T1000 (cell line): ENCODE measurements around the gene FASTK.

Experiments used
- DNase-seq: peaks from one replicate; lab custom pipeline; 2025; ENCODE audit warnings: mixed read lengths; lab: John Stamatoyannopoulos, UW

FASTK gene

DNA sequence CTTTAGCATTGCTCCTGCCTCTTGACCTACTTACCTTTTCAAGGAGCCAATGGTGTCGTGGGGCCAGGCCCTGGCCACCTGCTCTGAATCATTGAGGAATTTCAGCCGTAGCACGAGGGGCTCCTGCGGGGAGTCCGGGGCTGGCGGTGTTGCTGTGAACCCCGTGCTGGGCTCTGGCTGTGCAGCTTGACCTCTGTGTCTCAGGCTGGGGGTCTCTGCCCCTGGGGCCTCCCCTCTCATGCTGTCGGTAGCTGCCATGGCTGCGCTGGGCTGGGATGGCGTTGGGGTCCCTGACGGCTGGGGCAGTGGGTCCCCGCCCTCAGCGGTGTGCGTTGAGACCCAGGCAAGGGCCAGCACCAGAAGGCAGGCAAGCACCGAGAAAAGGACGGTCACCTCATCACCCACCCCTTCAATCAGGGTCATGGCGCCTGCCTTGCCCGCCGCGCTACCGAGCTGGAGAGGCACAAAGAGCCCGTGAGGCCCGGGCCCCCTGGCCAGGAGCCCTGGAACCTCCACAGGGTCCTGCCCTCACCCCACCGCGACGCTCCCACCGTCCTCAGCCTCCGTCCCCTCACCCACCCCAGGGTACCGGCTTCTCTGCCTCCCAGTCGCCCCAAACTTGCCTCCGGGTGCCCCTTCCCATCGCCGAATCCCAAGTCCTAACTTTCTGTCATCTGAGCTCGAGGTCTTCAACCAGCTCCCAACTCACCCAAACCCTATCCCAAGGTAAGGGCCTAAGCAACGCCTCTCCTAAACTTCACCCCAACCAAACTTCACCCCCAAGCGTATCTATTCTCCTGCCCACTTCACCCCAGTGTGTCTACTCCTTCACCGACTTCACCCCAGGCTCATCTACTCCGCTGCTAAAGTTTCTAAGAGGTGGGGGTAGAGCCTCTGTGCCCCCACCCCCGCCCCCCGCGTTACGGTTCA, 1.8 kb upstream of the FASTK start:
- DNase-seq: no peak

DNA sequence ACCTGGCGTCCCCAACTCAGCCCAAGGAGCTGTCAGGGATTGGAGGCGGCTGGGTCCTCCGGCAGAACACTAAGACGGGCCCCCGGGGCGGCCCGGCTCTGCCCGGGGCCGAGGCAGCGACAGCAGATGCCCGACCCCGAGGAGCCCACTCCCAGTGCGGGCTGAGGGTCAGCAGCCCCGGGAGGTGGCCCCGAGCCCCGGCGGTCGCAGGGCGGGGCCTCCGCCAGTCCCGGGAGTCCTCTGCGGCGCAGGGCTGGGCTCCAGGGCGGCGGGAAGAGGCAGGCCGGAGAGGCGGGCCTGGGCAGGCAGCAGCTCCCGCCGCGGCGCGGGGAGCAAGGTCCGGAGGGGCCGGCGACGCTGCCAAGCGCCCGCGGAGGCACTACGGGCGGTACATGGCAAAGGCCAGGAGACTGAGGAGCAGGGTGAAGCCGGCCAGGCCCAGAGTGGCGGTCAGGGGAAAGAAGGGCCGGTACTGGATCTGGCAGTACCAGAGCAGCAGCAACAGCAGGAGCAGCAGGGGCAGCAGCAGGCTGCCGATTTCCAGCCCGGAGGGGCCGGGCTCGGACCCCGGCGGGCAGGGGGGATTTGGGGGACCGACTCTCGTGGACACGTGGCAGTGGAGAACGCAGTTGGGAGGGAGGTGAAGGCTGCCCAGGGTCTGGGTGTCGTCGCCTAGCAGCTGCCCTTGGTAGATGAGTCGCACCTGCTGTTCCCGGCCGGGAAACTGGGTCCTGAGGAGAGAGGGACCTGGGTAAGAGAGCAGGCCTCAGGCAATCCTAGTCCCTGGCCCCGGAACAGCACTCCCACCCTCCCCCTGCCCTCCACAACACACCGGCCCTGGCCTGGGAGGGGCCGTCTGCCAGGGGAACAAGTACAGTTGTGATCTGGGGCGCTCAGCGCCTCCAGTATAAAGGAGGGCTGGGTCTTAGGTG, 827 bp upstream of the FASTK start:
- no peak for DNase-seq

DNA sequence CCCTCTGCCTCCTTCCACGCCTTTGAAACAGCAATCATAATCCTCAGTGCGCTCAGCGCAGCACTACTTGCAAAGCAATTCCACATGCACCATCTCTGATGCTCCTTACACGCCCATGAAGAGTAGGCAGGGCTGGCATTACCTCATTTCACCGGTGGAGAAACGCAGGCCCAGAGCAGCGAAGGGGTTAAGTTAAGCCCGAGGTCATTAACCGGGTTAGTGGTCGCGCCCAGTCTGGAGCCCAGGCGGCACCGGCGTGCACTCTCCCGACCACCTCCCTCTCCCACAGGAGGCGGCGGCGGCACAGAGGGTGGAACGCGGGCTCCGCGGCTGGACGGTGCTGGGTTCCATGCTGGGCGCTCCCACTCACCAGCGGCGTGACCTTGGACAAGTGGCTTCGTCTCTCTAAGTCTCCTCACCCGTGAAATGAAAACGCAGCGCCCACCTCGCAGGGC, 515 bp downstream of the FASTK start:
- no peak for DNase-seq

DNA sequence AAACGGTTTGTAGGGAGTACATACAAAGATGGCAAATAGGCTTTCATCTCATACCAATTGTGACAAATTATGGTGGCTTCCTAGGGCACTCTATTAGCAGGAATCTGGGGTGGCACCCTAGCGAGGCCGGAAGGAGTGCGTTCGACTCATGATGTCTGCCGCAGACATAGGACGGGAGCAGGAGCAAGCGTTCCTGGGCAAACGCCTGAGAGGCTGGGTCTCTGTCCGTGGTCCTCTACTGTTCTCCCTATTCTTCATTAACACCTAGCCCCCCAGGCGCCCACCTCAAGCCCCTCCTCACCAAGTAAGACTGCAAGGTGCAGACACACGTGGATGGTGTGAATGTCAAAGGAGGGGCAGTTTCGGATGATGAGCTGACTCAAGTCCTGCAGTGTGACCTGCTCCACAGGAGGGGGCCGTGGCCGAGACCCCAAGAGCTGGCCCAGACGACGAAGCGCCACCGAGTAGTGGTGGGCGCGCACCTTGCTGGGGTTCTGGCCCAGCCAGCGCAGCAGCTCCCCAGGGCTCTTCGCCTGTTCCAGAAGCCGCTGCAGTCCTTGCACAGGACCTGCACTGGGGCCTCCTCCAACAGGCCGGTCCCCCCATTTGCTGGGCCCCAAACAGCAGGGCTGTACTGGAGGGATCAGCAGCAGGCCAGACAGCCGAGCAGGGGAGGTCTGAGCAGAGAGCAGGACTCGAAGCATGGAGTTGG, 1.3 kb downstream of the FASTK start:
- no peak for DNase-seq

DNA sequence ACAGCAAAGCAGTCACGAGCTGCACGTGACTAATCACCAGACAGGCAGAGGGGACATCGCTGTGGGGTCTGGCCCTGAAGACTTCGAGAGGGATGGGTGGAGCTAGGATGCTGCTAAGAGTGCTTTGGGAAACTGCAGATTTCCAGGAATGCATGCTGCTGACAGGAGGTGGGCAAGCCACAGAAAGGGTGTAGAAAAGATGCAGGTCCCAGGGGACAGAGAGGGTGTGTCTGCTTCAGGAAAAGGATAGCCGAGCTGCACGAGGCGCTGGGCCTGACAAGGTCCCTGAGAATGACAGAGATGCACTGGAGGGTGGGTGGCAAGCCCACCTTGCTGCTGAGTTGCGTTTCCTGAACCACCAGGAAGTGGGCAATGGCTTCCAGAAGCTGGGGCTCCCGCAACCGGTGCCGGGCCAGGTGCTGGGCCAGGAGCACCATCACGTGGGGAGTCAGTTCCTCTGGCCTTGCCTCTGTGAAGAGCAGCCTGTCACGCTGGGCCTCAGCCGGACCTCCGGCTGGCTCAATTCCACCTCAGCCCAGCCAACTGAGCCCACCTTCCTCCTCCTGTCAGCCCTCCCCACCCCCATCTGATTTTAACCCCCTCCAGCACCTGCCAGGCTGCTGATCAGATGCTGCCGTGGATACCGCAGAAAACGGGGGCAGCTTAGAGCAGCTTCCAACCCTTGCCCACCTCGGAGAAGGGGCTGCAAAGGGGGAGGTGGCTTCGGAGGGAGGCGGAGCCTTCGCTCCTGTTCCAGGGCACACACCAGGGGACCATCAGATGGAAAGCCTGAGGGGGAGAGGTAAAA, 2.2 kb downstream of the FASTK start:
- DNase-seq: no peak

DNA sequence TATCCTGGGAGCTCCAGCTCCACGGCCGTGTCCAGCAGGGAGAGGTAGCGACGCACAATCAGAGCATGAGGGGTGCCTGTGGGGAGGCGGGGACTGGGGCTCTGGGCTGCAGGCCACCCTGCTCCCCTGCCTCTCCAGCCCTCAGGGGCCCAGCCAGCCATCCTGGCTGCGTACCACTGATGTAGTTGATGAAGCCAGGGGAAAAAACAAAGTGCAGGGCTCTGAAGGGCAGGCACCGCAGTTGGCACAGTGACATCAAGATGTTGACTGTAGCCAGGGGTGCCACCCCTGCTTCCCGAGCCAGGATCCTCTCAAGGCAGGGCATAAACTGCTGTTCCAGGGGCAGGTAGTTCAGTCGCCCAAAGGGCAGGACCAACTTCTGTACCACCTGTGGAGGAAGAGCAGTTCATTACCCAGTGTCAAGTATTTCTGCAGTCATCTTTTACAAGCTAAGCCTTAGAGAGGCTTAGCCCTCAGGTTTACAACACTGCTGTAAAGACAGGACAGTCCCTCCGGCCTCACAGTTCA, 2.8 kb downstream of the FASTK start:
- no peak for DNase-seq

DNA sequence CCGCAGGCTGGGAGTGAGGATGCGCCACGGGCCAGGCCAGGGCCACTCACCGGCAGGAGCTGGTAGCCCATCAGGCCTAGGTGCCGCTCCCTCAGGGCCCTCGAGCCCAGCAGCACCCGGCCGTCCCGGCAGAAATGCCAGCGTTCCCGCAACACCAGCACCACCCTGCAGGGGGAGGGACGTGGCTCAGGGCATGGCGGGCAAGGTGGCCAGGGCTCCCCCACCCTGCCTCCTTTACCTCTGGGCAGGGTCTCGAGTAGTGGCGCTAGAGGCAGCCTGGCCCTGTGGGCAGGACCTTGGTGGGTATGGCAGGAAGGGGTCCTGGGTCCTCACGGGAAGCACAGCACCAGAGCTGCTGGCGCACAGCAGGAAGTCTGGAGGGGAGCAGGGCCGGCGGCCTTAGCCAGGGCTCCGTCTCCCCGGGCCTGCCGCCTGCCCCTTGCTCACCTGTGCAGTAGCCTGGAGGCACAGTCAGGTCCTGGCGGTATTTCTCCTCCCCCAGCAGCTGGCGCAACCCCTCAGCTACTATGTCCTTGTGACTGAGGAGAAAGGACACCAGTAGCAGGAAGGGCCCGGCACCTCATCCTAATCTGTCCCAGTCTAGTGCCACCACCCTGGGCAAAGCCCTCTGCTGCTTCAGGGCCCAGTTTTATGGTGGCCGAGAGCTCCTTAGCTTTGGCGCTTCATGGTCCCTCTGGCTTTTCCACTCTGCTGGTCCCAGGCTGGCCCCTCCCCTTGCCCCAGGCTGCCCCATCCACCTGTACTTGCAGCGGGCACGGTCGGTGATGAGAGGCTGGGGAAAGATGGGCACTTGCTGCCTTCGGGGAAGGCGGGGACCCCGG, 3.5 kb downstream of the FASTK start:
- DNase-seq: no peak

DNA sequence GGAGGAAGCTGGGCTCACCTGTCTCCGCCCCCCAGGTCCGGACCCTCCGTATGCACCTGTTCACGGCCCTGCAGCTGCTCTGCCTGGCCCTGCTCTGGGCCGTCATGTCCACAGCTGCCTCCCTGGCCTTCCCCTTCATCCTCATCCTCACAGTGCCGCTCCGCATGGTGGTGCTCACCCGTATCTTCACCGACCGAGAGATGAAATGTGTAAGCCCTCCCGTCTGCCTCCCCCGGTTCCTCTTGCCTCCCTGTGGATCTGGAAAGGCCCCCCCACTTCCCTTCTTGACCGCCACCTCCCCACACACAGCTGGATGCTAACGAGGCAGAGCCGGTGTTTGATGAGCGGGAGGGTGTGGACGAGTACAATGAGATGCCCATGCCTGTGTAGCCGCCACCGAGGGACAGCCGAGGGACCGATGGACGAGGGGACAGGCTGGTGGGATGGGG, 4.6 kb downstream of the FASTK start:
- DNase-seq: no peak

DNA sequence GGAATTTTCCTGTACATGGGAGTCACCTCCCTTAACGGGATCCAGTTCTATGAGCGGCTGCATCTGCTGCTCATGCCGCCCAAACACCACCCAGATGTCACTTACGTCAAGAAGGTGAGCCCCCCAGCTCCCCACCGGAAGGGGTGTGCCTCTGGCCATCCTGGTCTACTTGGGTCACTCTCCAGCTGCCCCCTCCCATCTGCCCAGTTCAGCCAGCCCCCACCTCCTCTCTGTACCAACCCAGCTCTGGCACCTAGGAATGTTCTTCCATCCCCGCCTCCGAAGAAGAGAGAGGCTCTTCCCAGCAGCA, 5.0 kb downstream of the FASTK start:
- no peak for DNase-seq

DNA sequence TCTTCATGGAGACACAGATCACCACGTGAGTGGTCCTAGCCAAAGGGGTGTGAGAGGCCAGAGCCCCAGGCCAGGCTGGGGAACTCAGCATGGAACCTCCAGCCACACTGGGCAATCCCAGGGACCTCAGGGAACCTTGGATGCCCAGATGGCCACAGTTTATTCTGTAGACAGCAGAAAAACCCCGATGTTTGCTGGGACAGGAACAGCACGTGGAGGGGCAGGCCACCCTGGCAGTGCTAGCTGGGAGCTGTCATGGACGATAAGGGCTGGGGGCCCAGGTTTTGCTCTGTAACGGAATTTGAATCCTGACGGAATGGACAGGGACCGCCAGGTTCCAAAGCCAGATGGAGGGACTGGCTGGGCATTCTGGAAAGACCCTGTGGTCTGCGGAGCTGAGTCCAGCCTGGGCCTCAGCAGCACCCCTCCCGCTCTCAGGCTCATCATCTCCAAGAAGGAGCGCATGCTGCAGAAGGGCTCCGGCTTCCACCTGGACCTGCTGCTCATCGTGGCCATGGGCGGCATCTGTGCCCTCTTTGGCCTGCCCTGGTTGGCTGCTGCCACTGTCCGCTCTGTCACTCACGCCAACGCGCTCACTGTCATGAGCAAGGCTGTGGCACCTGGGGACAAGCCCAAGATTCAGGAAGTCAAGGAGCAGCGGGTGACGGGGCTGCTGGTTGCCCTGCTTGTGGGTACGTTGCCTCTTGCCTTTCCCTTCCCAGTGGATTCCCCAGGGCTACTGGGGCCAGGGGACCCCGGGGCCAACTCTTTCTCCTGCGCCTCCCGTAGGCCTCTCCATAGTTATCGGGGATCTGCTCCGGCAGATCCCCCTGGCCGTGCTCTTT, 5.6 kb downstream of the FASTK start:
- no peak for DNase-seq

DNA sequence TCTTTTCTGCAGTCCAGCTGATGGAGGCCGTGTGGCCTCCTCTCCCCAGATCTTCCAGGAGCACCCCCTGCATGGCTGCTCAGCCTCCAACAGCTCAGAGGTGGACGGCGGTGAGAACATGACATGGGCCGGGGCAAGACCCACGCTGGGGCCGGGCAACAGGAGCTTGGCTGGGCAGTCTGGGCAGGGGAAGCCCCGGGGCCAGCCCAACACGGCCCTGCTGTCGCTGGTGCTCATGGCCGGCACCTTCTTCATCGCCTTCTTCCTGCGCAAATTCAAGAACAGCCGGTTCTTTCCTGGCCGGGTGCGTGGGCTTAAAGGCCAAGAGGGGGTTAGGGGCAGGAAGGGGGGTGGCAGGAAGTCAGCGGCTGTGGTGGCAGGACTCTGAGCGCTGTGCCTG, 6.6 kb downstream of the FASTK start:
- DNase-seq: no peak

DNA sequence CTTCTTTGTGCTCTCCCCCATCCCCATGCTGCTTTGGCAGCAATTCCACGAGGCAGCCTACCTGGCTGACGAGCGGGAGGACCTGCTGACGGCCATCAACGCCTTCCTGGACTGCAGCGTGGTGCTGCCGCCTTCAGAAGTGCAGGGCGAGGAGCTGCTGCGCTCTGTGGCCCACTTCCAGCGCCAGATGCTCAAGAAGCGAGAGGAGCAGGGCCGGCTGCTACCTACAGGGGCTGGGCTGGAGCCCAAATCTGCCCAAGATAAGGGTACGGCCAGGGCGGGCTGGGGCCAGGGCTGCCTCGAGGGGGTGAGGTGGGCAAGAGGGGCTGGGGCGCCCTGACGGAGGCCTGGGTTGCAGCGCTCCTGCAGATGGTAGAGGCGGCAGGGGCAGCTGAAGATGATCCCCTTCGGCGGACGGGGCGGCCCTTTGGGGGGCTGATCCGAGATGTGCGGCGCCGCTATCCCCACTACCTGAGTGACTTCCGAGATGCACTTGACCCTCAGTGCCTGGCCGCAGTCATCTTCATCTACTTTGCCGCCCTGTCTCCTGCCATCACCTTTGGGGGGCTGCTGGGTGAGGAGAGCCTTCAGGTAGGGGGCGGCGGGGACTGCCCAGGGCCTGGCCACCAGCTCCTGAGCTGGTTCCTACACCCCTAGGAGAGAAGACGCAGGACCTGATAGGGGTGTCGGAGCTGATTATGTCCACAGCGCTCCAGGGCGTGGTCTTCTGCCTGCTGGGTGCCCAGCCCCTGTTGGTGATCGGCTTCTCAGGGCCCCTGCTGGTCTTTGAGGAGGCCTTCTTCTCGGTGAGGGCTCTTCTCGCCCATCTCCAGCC, 9.4 kb downstream of the FASTK start:
- DNase-seq: no peak

DNA sequence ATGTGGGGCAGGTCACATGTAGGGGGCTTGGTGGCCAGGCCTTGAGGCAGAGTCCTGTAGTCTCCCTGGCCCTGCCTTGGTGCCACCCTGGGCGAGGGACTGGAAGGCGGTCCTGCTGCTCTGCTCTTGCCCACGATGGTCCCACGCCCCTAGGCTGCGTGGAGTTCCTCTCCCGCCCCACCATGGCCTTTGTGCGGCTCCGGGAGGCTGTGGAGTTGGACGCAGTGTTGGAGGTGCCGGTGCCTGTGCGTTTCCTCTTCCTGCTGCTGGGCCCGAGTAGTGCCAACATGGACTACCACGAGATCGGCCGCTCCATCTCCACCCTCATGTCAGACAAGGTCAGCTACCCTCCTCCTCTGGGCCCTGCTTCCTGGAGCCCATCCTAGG, 10.0 kb downstream of the FASTK start:
- no peak for DNase-seq

DNA sequence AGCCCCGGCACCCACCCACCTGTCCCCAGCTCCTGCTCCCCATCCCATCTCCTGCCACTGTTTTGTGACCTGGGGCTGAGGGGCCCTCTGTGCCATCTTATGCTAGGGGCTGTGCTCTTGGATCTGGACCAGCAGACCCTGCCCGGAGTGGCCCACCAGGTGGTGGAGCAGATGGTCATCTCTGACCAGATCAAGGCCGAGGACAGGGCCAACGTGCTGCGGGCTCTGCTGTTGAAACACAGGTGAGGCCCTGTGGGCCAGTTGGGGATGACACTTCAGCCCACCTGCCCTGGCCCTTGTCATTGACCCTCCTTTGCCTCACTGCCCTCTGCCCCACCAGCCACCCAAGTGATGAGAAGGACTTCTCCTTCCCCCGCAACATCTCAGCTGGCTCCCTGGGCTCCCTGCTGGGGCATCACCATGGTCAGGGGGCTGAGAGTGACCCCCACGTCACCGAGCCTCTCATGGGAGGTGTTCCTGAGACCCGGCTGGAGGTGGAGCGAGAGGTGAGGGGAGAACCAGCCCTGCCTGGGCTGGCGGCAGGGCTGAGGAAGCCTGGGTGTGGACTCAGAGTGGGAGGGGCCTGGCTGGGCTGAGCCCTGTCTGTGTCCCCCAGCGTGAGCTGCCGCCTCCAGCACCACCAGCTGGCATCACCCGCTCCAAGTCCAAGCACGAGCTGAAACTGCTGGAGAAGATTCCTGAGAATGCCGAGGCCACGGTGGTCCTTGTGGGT, 10.6 kb downstream of the FASTK start:
- no peak for DNase-seq

DNA sequence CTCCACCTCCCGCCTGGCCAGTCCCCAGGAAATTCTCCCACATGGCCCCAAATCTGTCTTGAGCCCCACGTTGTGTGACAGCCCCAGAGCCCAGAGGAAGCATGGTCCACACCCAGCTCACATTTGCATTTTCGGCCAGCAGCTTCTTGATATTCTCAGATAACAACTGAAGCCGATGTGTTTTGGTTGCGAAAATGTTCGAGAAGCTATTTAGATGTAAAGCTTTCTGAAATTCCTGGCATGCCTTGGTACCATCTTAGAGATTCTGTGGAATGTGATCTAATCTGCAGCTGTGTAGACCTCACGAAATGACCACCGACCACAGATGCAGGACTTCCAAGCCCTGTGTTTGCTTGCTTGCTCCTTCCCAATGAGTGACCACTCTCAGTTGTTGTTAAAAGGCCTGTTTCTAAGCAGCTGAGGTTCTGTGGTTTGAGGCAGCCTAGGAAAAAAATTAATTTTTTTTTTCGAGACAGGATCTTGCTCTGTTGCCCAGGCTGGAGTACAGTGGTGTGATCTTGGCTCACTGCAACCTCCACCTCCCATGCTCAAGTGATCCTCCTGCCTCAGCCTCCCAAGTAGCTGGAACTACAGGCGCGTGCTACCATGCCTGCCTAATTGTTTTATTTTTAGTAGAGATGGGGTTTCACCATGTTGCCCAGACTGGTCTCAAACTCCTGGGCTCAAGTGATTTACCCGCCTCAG, 12.4 kb downstream of the FASTK start:
- no peak for DNase-seq

DNA sequence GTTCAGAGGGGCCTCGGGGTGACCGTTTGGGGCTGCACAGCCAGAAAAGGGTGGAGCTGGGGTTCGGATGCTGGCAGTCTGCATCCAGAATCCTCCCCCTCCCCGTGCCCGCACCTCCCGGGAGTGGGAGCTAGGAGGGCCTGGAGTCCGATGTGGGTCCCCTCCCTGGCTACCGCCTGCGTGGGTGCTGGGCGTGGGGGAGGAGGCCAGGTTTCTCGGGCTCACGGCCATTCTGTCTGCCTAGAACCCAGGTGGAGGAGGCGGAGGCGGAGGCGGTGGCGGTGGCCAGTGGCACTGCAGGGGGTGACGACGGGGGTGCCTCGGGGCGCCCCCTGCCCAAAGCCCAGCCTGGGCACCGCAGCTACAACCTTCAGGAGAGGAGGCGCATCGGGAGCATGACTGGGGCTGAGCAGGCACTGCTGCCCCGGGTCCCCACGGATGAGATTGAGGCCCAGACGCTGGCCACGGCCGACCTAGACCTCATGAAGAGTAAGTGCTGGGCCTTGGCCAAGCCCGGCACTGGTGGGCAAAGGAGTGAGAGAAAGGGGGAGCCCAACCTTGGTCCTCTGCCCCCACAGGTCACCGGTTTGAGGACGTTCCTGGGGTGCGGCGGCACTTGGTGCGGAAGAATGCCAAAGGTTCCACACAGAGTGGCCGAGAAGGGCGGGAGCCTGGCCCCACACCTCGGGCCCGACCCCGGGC, 14.2 kb downstream of the FASTK start:
- no peak for DNase-seq
